Liver (tissue), 9 donors: ENCODE measurements around the gene TSPOAP1. TPM values are rescaled to one million over a fixed set of nuclear protein-coding genes. Genes with fewer than 3 reads are reported as not detected.

Source experiments
- DNase-seq: peaks from one replicate; pipeline ENCODE4 v3.0.0-alpha.2; 2017; ENCODE audit warnings: low spot score
- H3K27ac ChIP-seq, 2 donors: one replicate each; pipeline ENCODE4 v1.7.0; 2013; ENCODE audit warnings: inconsistent platforms in 2 of 2, low read length in 2 of 2, control low read depth in 1 of 2, low read depth in 1 of 2, mild to moderate bottlenecking in 1 of 2
- H3K27me3 ChIP-seq, 4 donors: one replicate each; pipeline versions ENCODE4 v1.6.1 to v1.7.0; 2013; ENCODE audit warnings: low read length in 3 of 4, inconsistent platforms in 1 of 4, mild to moderate bottlenecking in 1 of 4, moderate library complexity in 1 of 4; ENCODE audit not compliant: control insufficient read depth in 4 of 4, insufficient read depth in 4 of 4
- H3K36me3 ChIP-seq, 4 donors: one replicate each; pipeline versions ENCODE4 v1.6.1 to v1.7.0; 2013; ENCODE audit warnings: low read length in 3 of 4, mild to moderate bottlenecking in 3 of 4, low read depth in 1 of 4, moderate library complexity in 1 of 4; ENCODE audit not compliant: control insufficient read depth in 4 of 4, insufficient read depth in 3 of 4
- H3K4me1 ChIP-seq, 4 donors: one replicate each; pipeline versions ENCODE4 v1.6.1 to v1.7.0; 2013; ENCODE audit warnings: low read length in 3 of 4, mild to moderate bottlenecking in 3 of 4, moderate library complexity in 1 of 4; ENCODE audit not compliant: control insufficient read depth in 4 of 4, insufficient read depth in 4 of 4
- H3K4me3 ChIP-seq, 3 donors: one replicate each; pipeline versions ENCODE4 v1.6.1 to v1.7.0; 2013; ENCODE audit warnings: low read length in 3 of 3, control low read depth in 1 of 3, low read depth in 1 of 3, mild to moderate bottlenecking in 1 of 3
- H3K9ac ChIP-seq, 2 donors: one replicate each; pipeline ENCODE4 v1.7.0; 2013; ENCODE audit warnings: low read length in 2 of 2, mild to moderate bottlenecking in 2 of 2, moderate library complexity in 2 of 2, control low read depth in 1 of 2, low read depth in 1 of 2
- H3K9me3 ChIP-seq, 4 donors: one replicate each; pipeline versions ENCODE4 v1.6.1 to v1.7.0; 2013; ENCODE audit warnings: low read length in 3 of 4; ENCODE audit not compliant: control insufficient read depth in 4 of 4
- ATF3 ChIP-seq: IDR thresholded peaks from 2 replicates; pipeline ENCODE4 v1.6.1; 2016; ENCODE audit warnings: antibody characterized with exemption
- CTCF ChIP-seq: fragments of 150-350 bp; IDR thresholded peaks from 2 replicates; pipeline ENCODE4 v1.5.1; 2017; ENCODE audit warnings: improper control_type of control experiment, low read depth, low read length; ENCODE audit not compliant: missing input control
- EGR1 ChIP-seq, 2 donors: IDR thresholded peaks; 2 replicates each; pipeline ENCODE4 v1.6.1; 2016 to 2018; ENCODE audit warnings: antibody characterized with exemption in 2 of 2, low read depth in 2 of 2
- FOXA1 ChIP-seq: IDR thresholded peaks from 2 replicates; pipeline ENCODE4 v1.6.1; 2016; ENCODE audit warnings: antibody characterized with exemption
- FOXA2 ChIP-seq: IDR thresholded peaks from 2 replicates; pipeline ENCODE4 v1.6.1; 2016; ENCODE audit warnings: antibody characterized with exemption
- GABPA ChIP-seq, 2 donors: IDR thresholded peaks in 1 of 2; conservative IDR thresholded peaks in 1 of 2; 2 replicates each; pipeline ENCODE4 v1.6.1; 2016; ENCODE audit warnings: antibody characterized with exemption in 2 of 2, mild to moderate bottlenecking in 1 of 2, moderate library complexity in 1 of 2
- HNF4A ChIP-seq, 2 donors: conservative IDR thresholded peaks; 2 replicates each; pipeline ENCODE4 v1.6.1; 2016; ENCODE audit warnings: antibody characterized with exemption in 2 of 2, mild to moderate bottlenecking in 2 of 2
- HNF4G ChIP-seq: IDR thresholded peaks from 2 replicates; pipeline ENCODE4 v1.6.1; 2016; ENCODE audit warnings: antibody characterized with exemption
- JUND ChIP-seq, 2 donors: IDR thresholded peaks; 2 replicates each; pipeline ENCODE4 v1.6.1; 2016; ENCODE audit warnings: antibody characterized with exemption in 2 of 2
- MAX ChIP-seq: IDR thresholded peaks from 2 replicates; pipeline ENCODE4 v1.6.1; 2016; ENCODE audit warnings: antibody characterized with exemption
- RAD21 ChIP-seq, 2 donors: IDR thresholded peaks; 2 replicates each; pipeline ENCODE4 v1.6.1; 2016; ENCODE audit warnings: antibody characterized with exemption in 2 of 2, mild to moderate bottlenecking in 2 of 2
- REST ChIP-seq: IDR thresholded peaks from 2 replicates; pipeline ENCODE4 v1.6.1; 2016; ENCODE audit warnings: antibody characterized with exemption, mild to moderate bottlenecking
- RXRA ChIP-seq, 2 donors: IDR thresholded peaks; 2 replicates each; pipeline ENCODE4 v1.6.1; 2017 to 2018; ENCODE audit warnings: antibody characterized with exemption in 2 of 2, mild to moderate bottlenecking in 1 of 2
- SP1 ChIP-seq: IDR thresholded peaks from 2 replicates; pipeline ENCODE4 v1.6.1; 2018; ENCODE audit warnings: antibody characterized with exemption, mild to moderate bottlenecking
- TAF1 ChIP-seq: conservative IDR thresholded peaks from 2 replicates; pipeline ENCODE4 v1.6.1; 2016; ENCODE audit warnings: antibody characterized with exemption, mild to moderate bottlenecking
- YY1 ChIP-seq: IDR thresholded peaks from 2 replicates; pipeline ENCODE4 v1.6.1; 2016; ENCODE audit warnings: antibody characterized with exemption, mild to moderate bottlenecking
- ZBTB33 ChIP-seq: IDR thresholded peaks from 2 replicates; pipeline ENCODE4 v1.6.1; 2016; ENCODE audit warnings: antibody characterized with exemption
- WGBS: extraction: QIAGEN DNeasy Blood & Tissue Kit; methylation state at CpG from one replicate; pipeline ENCODE4 v1.1.7; 2013; 5-methylcytosine and 5-hydroxymethylcytosine counted together
- polyA plus RNA-seq, 2 donors: library from polyadenylated mRNA; stranded (reverse) in 1 of 2; unstranded in 1 of 2; fragments of 200-250 nt in 1 of 2; fragments of >200 nt in 1 of 2; fragmentation: Nextera tagmentation in 1 of 2; extraction: Ambion mirVana in 1 of 2; gene quantifications; one replicate each; pipeline versions ENCODE4 v1.2.1 to v1.2.3, GENCODE V29; 2013 to 2015
- total RNA-seq, 2 donors: library from RNA; depleted of rRNA; stranded (reverse); fragments of >200 nt; gene quantifications; one replicate each; pipeline ENCODE4 v1.2.3, GENCODE V29; 2014
- donor health status: healthy.
- donor health status: healthy.
- donor health status: healthy.
- donor health status: healthy.
- donor health status: healthy.

Gene TSPOAP1
- total and polyA plus RNA-seq, 4 donors = 1.5 to 4.6 (median 2.6) TPM

GRCh38 chr17:58302919-58303585 lies 25.5 kb downstream of the TSPOAP1 start:
- peak; percentile 20 for DNase-seq
- Histone ChIP-seq H3K9ac (no peak overlapping the region), H3K4me1 (no peaks in the 10 kb centered on the region), H3K9me3 (no peaks in the 10 kb centered on the region), H3K27ac (no peak overlapping the region), H3K36me3 (no peaks in the 10 kb centered on the region), H3K4me3 (no peak overlapping the region), H3K27me3 (no peaks in the 10 kb centered on the region)
- no peak for TF ChIP-seq GABPA (IDR thresholded peaks at IDR 0.05 in 1 of 2, conservative IDR thresholded peaks at IDR 0.05 in 1 of 2)
- TF ChIP-seq FOXA2 = no peak
- TF ChIP-seq FOXA1 = no peak
- no peak for TF ChIP-seq SP1
- no peak for TF ChIP-seq MAX
- TF ChIP-seq REST = no peak
- no peak for TF ChIP-seq EGR1 (IDR thresholded peaks at IDR 0.05; ENCODE audit: low read depth in 2 of 2)
- TF ChIP-seq TAF1 = no peak
- TF ChIP-seq YY1 = no peak
- TF ChIP-seq JUND (IDR thresholded peaks at IDR 0.05) = no peak
- TF ChIP-seq ATF3 = no peak
- no peak for TF ChIP-seq HNF4G
- no peak for TF ChIP-seq HNF4A (conservative IDR thresholded peaks at IDR 0.05)
- no peak for TF ChIP-seq ZBTB33
- TF ChIP-seq RXRA (IDR thresholded peaks at IDR 0.05) = no peak
- WGBS = 91% methylated on average over 9 of the region's 9 CpGs

GRCh38 chr17:58302171-58302918 lies 26.2 kb downstream of the TSPOAP1 start:
- DNase-seq = no peak
- no peaks in the 10 kb centered on the region for H3K9me3 ChIP-seq
- H3K27me3 ChIP-seq = no peaks in the 10 kb centered on the region
- no peaks in the 10 kb centered on the region for H3K36me3 ChIP-seq
- no peaks in the 10 kb centered on the region for H3K4me1 ChIP-seq
- no peak overlapping the region for H3K9ac ChIP-seq
- no peak overlapping the region for H3K4me3 ChIP-seq
- WGBS = 94% methylated on average over 9 of the region's 9 CpGs
- no peak overlapping the region for H3K27ac ChIP-seq
- no peak for TF ChIP-seq JUND (IDR thresholded peaks at IDR 0.05)
- no peak for TF ChIP-seq REST
- no peak for TF ChIP-seq SP1
- TF ChIP-seq RAD21 (IDR thresholded peaks at IDR 0.05) = no peak
- TF ChIP-seq MAX = no peak
- no peak for TF ChIP-seq ATF3
- TF ChIP-seq CTCF = no peak
